ENCODE data around the gene GRID2.

The GRID2 gene

DNA sequence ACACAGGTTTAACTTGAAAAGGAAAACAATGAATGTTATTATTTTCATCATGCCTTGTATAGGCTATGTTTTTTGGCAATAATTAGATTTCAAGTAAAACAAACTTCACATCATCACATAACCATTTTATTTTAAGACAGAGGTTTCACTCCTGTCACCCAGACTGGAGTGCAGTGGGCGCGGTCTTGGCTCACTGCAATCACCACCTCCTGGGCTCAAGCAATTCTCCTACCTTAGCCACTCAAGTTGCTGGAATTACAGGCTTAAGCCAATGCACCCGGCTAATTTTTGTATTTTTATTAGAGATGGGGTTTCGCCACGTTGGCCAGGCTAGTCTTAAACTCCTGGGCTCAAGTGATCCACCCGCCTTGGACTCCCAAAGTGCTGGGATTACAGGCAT, 866.2 kb downstream of the GRID2 start:
- H3K27ac ChIP-seq (ENCODE audit: low read depth, low read length), result no peak overlapping the region
- H3K36me3 ChIP-seq (ENCODE audit: control insufficient read depth, insufficient read depth, low read length), result no peaks in the 10 kb centered on the region

DNA sequence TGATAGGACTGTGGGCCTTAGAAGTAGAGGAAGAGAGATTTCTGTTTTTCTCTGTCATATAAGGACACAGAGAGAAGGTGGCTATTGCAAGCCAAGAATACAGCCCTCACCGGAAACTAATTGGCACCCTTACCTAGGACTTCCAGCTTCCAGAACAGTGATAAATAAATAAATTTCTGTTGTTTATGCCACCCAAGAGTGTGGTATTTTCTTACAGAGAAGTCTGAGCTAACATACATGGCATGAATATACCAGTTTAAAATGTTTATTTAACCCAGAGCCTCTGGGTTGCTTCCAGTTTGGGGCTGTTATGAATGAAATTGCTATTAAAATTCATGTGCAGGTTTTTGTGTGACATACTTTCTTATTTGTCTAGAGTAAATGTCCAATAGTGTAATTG, 870.8 kb downstream of the GRID2 start:
- no peaks in the 10 kb centered on the region for H3K27me3 ChIP-seq (ENCODE audit: control insufficient read depth, insufficient read depth, low read length)
- H3K4me1 ChIP-seq (ENCODE audit: control insufficient read depth, insufficient read depth, low read length), result no peaks in the 10 kb centered on the region
- no peak overlapping the region for H3K27ac ChIP-seq (ENCODE audit: low read depth, low read length)
- H3K4me3 ChIP-seq (ENCODE audit: low read length), result no peak overlapping the region
- no peak overlapping the region for H3K9ac ChIP-seq (ENCODE audit: low read length)
- H3K36me3 ChIP-seq (ENCODE audit: control insufficient read depth, insufficient read depth, low read length), result no peaks in the 10 kb centered on the region

More for the DNA sequence above, 866.2 kb downstream of the GRID2 start:
- Histone ChIP-seq H3K4me1 (ENCODE audit: control insufficient read depth, insufficient read depth, low read length) (no peaks in the 10 kb centered on the region), H3K27me3 (ENCODE audit: control insufficient read depth, insufficient read depth, low read length) (no peaks in the 10 kb centered on the region), H3K4me3 (ENCODE audit: low read length) (no peak overlapping the region), H3K9ac (ENCODE audit: low read length) (no peak overlapping the region)

DNA sequence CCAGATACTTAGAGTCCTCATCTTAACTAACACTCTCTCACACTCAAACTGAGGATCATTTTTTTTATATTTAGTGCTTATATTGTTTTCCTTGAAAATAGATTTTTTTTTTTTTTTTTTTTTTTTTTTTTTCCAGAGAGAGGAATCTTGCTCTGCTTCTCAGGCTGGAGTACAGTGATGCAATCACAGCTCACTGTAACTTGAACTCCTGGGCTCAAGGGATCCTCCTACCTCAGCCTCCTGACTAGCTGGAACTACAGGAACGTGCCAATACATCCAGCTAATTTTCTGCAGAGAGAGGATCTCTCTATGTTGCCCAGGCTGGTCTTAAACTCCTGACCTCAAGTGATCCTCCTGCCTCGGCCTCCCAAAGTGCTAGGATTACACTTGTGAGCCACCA, 874.5 kb downstream of the GRID2 start:
- H3K36me3 ChIP-seq (ENCODE audit: control insufficient read depth, insufficient read depth, low read length), result no peaks in the 10 kb centered on the region
- no peak overlapping the region for H3K4me3 ChIP-seq (ENCODE audit: low read length)
- H3K9ac ChIP-seq (ENCODE audit: low read length), result no peak overlapping the region
- no peaks in the 10 kb centered on the region for H3K4me1 ChIP-seq (ENCODE audit: control insufficient read depth, insufficient read depth, low read length)
- H3K27me3 ChIP-seq (ENCODE audit: control insufficient read depth, insufficient read depth, low read length), result no peaks in the 10 kb centered on the region
- H3K27ac ChIP-seq (ENCODE audit: low read depth, low read length), result no peak overlapping the region

DNA sequence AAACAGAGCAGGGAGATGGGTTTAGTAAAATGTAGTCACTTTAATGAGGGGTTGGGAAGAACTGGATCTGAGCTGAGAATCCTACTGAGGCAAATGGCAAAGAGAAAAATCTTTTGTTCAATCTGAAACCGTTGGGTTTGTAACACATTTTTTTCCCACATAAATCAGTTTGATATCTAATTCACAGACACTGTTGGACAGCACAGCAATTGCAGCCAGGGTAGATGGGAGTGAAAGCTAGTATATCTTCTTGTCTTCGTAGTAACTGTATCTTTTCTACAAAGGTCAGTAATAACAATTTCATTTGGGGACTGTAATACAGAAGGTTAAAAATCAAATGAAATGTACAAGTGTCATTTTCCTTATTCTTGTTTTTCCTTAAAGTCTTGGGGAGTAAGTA, 875.3 kb downstream of the GRID2 start:
- Histone ChIP-seq H3K27ac (ENCODE audit: low read depth, low read length) (no peak overlapping the region), H3K4me1 (ENCODE audit: control insufficient read depth, insufficient read depth, low read length) (no peaks in the 10 kb centered on the region), H3K4me3 (ENCODE audit: low read length) (no peak overlapping the region), H3K36me3 (ENCODE audit: control insufficient read depth, insufficient read depth, low read length) (no peaks in the 10 kb centered on the region), H3K27me3 (ENCODE audit: control insufficient read depth, insufficient read depth, low read length) (no peaks in the 10 kb centered on the region), H3K9ac (ENCODE audit: low read length) (no peak overlapping the region)

DNA sequence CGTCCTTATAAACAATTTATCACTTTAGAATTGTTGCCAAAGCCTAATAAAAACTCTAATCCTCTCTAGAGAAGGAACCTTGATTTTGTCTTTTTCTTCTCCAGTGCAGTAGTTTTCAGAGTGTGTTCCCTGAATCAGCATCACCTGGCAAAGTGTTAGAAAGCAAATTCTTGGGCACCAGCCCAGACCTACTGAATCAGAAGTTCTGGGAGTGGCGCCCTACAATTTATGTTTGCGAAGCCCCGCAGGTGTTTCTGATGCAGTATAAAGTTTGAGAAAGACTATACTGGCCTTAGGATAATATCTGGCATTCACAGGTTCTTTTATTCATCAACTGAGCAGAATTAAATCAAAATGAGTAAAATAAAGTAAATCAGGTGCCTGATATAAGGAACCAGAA, 879.0 kb downstream of the GRID2 start:
- H3K36me3 ChIP-seq (ENCODE audit: control insufficient read depth, insufficient read depth, low read length), result no peaks in the 10 kb centered on the region
- no peak overlapping the region for H3K27ac ChIP-seq (ENCODE audit: low read depth, low read length)
- H3K4me1 ChIP-seq (ENCODE audit: control insufficient read depth, insufficient read depth, low read length), result no peaks in the 10 kb centered on the region
- no peak overlapping the region for H3K4me3 ChIP-seq (ENCODE audit: low read length)
- no peak overlapping the region for H3K9ac ChIP-seq (ENCODE audit: low read length)
- H3K27me3 ChIP-seq (ENCODE audit: control insufficient read depth, insufficient read depth, low read length), result no peaks in the 10 kb centered on the region

DNA sequence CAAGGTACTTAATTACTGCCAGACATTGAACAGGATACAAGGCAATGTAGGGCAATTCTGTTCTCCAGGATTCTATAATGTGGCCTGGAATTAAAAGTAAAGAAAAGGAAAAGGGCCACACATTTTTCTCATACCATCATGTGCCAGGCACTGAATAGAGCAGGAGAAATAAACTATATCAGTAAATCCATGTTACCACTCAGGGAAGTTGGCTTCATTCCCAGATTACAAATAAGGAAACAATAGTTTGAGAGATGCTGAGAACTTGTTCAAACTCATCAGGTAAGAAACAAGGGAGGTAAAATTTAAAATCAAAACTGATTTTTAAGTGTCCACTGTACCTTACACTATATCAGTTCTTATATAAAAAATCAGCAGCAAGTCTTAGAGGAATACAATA, 879.8 kb downstream of the GRID2 start:
- H3K4me1 ChIP-seq (ENCODE audit: control insufficient read depth, insufficient read depth, low read length), result no peaks in the 10 kb centered on the region
- no peak overlapping the region for H3K9ac ChIP-seq (ENCODE audit: low read length)
- H3K36me3 ChIP-seq (ENCODE audit: control insufficient read depth, insufficient read depth, low read length), result no peaks in the 10 kb centered on the region
- no peak overlapping the region for H3K27ac ChIP-seq (ENCODE audit: low read depth, low read length)
- H3K4me3 ChIP-seq (ENCODE audit: low read length), result no peak overlapping the region
- H3K27me3 ChIP-seq (ENCODE audit: control insufficient read depth, insufficient read depth, low read length), result no peaks in the 10 kb centered on the region

DNA sequence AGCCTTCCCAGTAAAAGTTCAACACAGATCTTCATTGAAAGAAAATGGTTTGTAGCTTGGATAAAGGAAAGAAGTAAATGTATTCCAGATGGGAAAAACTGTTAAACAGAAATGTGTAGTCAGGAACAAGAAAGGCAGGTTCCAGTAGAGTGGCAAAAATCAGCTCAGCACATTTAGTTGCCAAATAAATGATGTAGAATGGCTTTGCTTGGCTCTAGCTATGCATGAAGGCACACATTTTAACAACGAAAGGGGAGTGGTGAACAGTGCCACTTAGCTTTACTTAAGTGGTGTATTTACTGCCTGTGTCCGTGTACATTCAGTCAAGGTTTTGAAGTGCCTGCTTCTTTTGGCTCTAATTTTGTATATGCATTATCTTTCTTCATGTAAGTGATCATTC, 880.3 kb downstream of the GRID2 start:
- Histone ChIP-seq H3K27me3 (ENCODE audit: control insufficient read depth, insufficient read depth, low read length) (no peaks in the 10 kb centered on the region), H3K27ac (ENCODE audit: low read depth, low read length) (no peak overlapping the region), H3K9ac (ENCODE audit: low read length) (no peak overlapping the region), H3K4me3 (ENCODE audit: low read length) (no peak overlapping the region), H3K4me1 (ENCODE audit: control insufficient read depth, insufficient read depth, low read length) (no peaks in the 10 kb centered on the region), H3K36me3 (ENCODE audit: control insufficient read depth, insufficient read depth, low read length) (no peaks in the 10 kb centered on the region)

DNA sequence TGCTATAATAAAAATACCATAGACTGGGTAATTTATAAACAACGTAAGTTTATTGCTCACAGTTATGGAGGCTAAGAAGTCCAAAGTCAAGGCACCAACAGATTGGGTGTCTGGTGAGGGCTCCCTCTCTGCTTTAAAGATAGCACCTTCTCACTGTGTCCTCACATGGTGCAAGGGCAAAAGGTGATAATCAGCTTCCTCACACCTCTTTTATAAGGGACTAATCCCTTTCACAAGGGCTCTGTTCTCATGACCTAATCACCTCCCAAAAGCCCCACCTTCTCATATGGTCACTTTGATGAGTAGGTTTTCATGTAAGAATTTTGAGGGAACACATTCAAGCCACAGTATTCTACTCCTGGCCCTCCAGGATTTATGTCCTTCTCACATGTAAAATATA, 883.1 kb downstream of the GRID2 start:
- H3K36me3 ChIP-seq (ENCODE audit: control insufficient read depth, insufficient read depth, low read length), result no peaks in the 10 kb centered on the region
- no peaks in the 10 kb centered on the region for H3K4me1 ChIP-seq (ENCODE audit: control insufficient read depth, insufficient read depth, low read length)
- H3K27me3 ChIP-seq (ENCODE audit: control insufficient read depth, insufficient read depth, low read length), result no peaks in the 10 kb centered on the region
- no peak overlapping the region for H3K9ac ChIP-seq (ENCODE audit: low read length)
- no peak overlapping the region for H3K4me3 ChIP-seq (ENCODE audit: low read length)
- no peak overlapping the region for H3K27ac ChIP-seq (ENCODE audit: low read depth, low read length)

DNA sequence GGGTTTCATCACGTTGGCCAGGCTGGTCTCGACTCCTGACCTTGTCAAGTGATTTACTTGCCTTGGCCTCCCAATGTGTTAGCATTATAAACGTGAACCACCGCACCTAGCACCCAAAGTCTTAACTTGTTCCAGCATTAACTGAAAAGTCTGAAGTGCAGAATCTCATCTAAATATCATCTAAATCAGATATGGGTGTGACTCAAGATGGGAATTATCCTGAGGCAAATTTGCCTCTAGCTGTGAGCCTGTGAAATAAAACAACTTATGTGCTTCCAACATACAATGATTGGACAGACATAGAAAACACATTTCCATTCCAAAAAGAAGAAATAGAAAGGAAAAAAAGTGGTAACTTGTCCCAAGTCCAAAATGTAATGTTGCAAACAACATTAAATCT, 883.7 kb downstream of the GRID2 start:
- no peaks in the 10 kb centered on the region for H3K27me3 ChIP-seq (ENCODE audit: control insufficient read depth, insufficient read depth, low read length)
- H3K4me1 ChIP-seq (ENCODE audit: control insufficient read depth, insufficient read depth, low read length), result no peaks in the 10 kb centered on the region
- no peak overlapping the region for H3K4me3 ChIP-seq (ENCODE audit: low read length)
- H3K9ac ChIP-seq (ENCODE audit: low read length), result no peak overlapping the region
- no peak overlapping the region for H3K27ac ChIP-seq (ENCODE audit: low read depth, low read length)
- no peaks in the 10 kb centered on the region for H3K36me3 ChIP-seq (ENCODE audit: control insufficient read depth, insufficient read depth, low read length)

DNA sequence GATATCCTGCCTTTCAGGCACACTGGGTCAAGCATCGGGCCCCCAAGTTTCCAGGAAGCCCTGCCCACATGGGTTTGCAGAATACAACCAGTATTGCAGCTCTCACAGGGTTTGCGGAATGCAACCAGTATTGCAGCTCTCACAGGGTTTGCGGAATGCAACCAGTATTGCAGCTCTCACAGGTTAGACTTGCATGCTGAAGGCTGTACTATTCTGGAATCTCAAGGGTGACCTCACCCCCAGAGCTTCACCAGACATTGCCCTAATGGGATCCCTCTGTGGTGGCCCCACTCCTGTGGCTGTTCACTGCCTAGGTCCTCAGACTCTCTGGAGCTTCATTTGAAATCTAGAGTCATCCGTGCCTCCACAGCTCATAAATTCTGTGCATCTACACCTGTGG, 884.1 kb downstream of the GRID2 start:
- H3K27me3 ChIP-seq (ENCODE audit: control insufficient read depth, insufficient read depth, low read length), result no peaks in the 10 kb centered on the region
- H3K4me3 ChIP-seq (ENCODE audit: low read length), result no peak overlapping the region
- no peak overlapping the region for H3K27ac ChIP-seq (ENCODE audit: low read depth, low read length)
- no peak overlapping the region for H3K9ac ChIP-seq (ENCODE audit: low read length)
- H3K36me3 ChIP-seq (ENCODE audit: control insufficient read depth, insufficient read depth, low read length), result no peaks in the 10 kb centered on the region
- H3K4me1 ChIP-seq (ENCODE audit: control insufficient read depth, insufficient read depth, low read length), result no peaks in the 10 kb centered on the region

DNA sequence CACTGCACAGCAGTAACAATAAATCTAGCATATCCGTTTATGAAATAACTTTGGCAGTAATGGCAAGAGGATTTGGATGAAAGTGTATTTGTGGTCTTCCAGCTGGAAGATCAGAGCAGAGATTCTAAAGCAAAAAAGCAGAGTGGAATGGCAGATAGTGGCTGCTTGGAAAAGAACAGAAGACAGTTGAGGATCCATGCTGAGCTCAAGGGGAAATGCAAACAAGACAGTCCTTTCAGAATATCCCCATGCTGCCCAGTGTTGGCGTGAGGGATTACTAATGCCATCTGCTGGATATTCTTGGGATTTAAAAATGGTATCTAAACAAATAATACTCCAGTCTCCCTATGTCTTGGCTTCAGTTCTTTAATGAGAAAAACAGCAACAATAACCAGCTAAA, 895.7 kb downstream of the GRID2 start:
- no peak overlapping the region for H3K27ac ChIP-seq (ENCODE audit: low read depth, low read length)
- H3K27me3 ChIP-seq (ENCODE audit: control insufficient read depth, insufficient read depth, low read length), result no peaks in the 10 kb centered on the region
- H3K9ac ChIP-seq (ENCODE audit: low read length), result no peak overlapping the region
- no peaks in the 10 kb centered on the region for H3K36me3 ChIP-seq (ENCODE audit: control insufficient read depth, insufficient read depth, low read length)
- H3K4me1 ChIP-seq (ENCODE audit: control insufficient read depth, insufficient read depth, low read length), result no peaks in the 10 kb centered on the region
- H3K4me3 ChIP-seq (ENCODE audit: low read length), result no peak overlapping the region

DNA sequence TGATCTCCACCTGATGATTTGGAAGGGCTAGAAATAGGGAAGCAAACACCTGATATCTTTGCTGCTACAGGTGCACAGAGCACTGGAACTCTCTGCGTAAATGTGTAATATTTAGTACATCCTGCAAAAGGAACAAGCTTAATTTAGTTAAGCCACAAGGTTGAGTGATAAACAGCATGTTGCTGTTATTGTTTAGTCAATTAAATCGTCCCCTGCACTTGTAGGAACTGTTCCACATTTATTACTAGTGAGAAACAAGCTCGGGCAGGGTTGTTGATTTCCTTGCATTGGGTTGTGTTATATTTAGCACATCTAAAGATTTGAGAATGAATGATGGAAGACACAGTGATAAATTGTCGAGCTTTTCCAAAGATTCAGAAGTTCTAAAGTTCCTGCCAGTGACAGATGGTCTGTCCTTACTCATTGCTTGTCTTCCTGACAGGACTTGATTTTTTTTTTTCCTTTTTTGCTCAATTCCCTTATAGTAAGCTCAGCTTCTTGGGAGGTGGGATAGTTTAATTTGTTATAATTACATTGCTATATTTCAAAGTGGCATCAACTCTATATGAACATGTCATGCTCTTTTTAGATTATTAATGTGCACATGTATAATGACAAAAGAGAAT, 897.8 kb downstream of the GRID2 start:
- H3K27ac ChIP-seq (ENCODE audit: low read depth, low read length), result no peak overlapping the region
- H3K9ac ChIP-seq (ENCODE audit: low read length), result no peak overlapping the region
- H3K27me3 ChIP-seq (ENCODE audit: control insufficient read depth, insufficient read depth, low read length), result no peaks in the 10 kb centered on the region
- H3K36me3 ChIP-seq (ENCODE audit: control insufficient read depth, insufficient read depth, low read length), result no peaks in the 10 kb centered on the region
- H3K4me1 ChIP-seq (ENCODE audit: control insufficient read depth, insufficient read depth, low read length), result no peaks in the 10 kb centered on the region
- no peak overlapping the region for H3K4me3 ChIP-seq (ENCODE audit: low read length)

DNA sequence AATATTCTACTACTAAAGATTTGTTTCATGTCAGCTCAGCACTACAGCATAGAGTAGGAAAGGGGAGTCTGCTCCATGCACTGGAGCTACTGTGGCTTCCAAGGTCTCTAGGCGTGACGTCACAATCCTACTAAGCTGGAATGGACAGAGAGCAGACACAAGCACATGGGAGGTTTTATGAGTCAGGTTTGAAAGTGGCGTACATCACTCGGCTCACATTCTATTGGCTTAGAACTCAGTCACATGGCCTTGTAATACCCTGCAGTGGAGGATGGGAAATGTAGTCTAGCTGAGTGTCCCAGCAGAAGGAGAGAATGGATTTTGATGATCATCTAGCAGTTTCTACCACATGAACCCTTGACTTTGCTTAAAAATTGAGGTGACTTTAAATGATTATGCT, 899.9 kb downstream of the GRID2 start:
- no peaks in the 10 kb centered on the region for H3K36me3 ChIP-seq (ENCODE audit: control insufficient read depth, insufficient read depth, low read length)
- no peak overlapping the region for H3K9ac ChIP-seq (ENCODE audit: low read length)
- no peaks in the 10 kb centered on the region for H3K27me3 ChIP-seq (ENCODE audit: control insufficient read depth, insufficient read depth, low read length)
- H3K4me3 ChIP-seq (ENCODE audit: low read length), result no peak overlapping the region
- H3K4me1 ChIP-seq (ENCODE audit: control insufficient read depth, insufficient read depth, low read length), result no peaks in the 10 kb centered on the region
- no peak overlapping the region for H3K27ac ChIP-seq (ENCODE audit: low read depth, low read length)
